ENCODE results near the gene SEMA3G. TPM values are rescaled to one million over a fixed set of nuclear protein-coding genes. Genes with fewer than 3 reads are reported as not detected.

The SEMA3G gene
- total RNA-seq, 2 donors from 2014 or later = 1.5 to 2.3 TPM

DNA sequence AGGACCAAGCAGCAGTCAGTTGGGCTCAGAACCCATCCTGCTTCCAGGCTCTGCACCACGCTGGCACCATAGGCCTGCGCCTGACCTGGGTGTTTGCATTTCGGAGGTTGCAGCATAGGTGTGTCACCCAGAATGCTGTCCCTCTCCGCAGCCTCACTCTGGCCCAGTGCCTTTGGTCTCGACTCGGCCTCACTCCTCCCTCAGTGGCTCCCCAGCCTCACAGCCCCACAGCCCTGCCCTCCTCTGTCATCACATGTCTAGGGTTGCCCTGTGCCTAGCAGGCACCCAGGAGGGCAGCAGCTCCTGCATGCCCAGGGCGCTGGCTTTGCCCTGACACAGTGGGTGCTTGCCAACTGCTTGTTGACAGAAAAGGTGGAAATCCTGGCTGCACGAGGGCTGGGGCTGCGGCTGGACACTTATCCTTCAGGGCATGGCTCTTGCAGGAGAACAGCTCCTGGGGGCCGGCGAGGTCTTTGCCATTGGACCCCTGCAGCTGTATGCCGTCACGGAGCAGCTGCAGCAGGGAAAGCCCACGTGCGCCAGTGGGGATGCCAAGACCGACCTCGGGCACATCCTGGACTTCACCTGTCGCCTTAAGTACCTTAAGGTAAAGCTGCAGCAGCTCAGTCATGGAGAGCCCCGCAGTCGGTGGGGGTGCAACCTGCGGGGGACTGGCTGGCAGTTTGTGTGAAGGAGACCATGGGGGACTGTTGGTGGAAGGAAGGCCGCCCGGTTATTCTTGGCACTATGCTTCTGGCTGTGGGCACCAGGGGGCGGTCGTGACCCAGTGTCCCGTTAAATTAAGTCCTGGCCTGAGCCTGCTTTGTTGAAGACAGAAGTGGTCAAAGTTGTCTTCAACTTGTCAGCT is 26.7 kb upstream of the SEMA3G start:
- ATAC-seq = peak; percentile 48
- H3K27ac Mint-ChIP-seq = no peak overlapping the region
- no peak for DNase-seq

GRCh38 chr3:52470920-52471319 is 26.0 kb upstream of the SEMA3G start:
- Mint-ChIP-seq H3K27ac (no peak overlapping the region), H3K36me3 (ENCODE audit: low read depth) (no peaks in the 10 kb centered on the region), H3K4me3 (no peak overlapping the region), H3K4me1 (peaks cover 4% of the 10 kb centered on the region), H3K27me3 (no peaks in the 10 kb centered on the region)
- no peak for ATAC-seq
- DNase-seq = no peak
- H3K9me3 ChIP-seq (ENCODE audit: control insufficient read depth, low read length, poor library complexity, severe bottlenecking) = no peaks in the 10 kb centered on the region

More for the DNA sequence above, 26.7 kb upstream of the SEMA3G start:
- Mint-ChIP-seq H3K27me3 (no peaks in the 10 kb centered on the region), H3K36me3 (ENCODE audit: low read depth) (no peaks in the 10 kb centered on the region), H3K4me3 (no peak overlapping the region), H3K4me1 (peaks cover 4% of the 10 kb centered on the region)
- no peaks in the 10 kb centered on the region for H3K9me3 ChIP-seq (ENCODE audit: control insufficient read depth, low read length, poor library complexity, severe bottlenecking)

- H3K27me3 Mint-ChIP-seq = no peaks in the 10 kb centered on the region
Observed at GRCh38 chr3:52469001-52469400, 24.1 kb upstream of the SEMA3G start.

GRCh38 chr3:52468336-52468735 is 23.4 kb upstream of the SEMA3G start:
- Mint-ChIP-seq H3K4me1 (peaks cover 8% of the 10 kb centered on the region), H3K27me3 (no peaks in the 10 kb centered on the region), H3K4me3 (no peak overlapping the region), H3K36me3 (ENCODE audit: low read depth) (no peaks in the 10 kb centered on the region), H3K27ac (no peak overlapping the region)
- ATAC-seq (no peak), DNase-seq (no peak)
- no peaks in the 10 kb centered on the region for H3K9me3 ChIP-seq (ENCODE audit: control insufficient read depth, low read length, poor library complexity, severe bottlenecking)

More at GRCh38 chr3:52469001-52469400, 24.1 kb upstream of the SEMA3G start:
- DNase-seq = no peak
- Mint-ChIP-seq H3K36me3 (ENCODE audit: low read depth) (no peaks in the 10 kb centered on the region), H3K4me3 (no peak overlapping the region), H3K4me1 (peaks cover 8% of the 10 kb centered on the region), H3K27ac (no peak overlapping the region)
- no peaks in the 10 kb centered on the region for H3K9me3 ChIP-seq (ENCODE audit: control insufficient read depth, low read length, poor library complexity, severe bottlenecking)
- no peak for ATAC-seq

- ATAC-seq (no peak), DNase-seq (no peak)
- no peak overlapping the region for H3K27ac Mint-ChIP-seq
Observed at GRCh38 chr3:52463416-52463815, 18.5 kb upstream of the SEMA3G start.

DNA sequence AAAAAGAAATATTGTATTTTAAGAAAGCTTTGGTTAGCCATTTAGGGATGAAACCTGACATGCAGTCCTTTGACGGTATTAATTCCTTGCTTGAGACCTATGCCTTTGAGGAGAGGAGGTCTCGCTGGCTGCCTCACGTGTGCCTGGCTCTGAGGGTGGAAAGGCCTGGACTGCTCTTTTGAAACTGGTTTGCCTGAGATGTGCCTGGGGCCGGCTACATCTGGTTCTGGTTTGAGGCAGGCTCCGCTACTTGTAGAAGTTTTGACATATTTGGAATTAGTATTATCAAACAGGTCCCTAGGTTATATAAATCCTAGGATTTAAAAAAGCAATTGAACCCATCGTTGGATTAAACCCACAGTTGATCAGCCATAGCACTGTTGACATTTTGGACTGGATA is 17.0 kb upstream of the SEMA3G start:
- H3K9me3 ChIP-seq (ENCODE audit: control insufficient read depth, low read length, poor library complexity, severe bottlenecking) = no peaks in the 10 kb centered on the region
- no peak for ATAC-seq
- Mint-ChIP-seq H3K27ac (no peak overlapping the region), H3K4me3 (no peak overlapping the region), H3K4me1 (peaks cover 12% of the 10 kb centered on the region), H3K36me3 (ENCODE audit: low read depth) (peaks cover 2% of the 10 kb centered on the region), H3K27me3 (no peaks in the 10 kb centered on the region)
- DNase-seq = no peak

More at GRCh38 chr3:52463416-52463815, 18.5 kb upstream of the SEMA3G start:
- H3K4me3 Mint-ChIP-seq = no peak overlapping the region
- H3K4me1 Mint-ChIP-seq = peaks cover 6% of the 10 kb centered on the region
- H3K27me3 Mint-ChIP-seq = no peaks in the 10 kb centered on the region
- H3K9me3 ChIP-seq (ENCODE audit: control insufficient read depth, low read length, poor library complexity, severe bottlenecking) = no peaks in the 10 kb centered on the region
- peaks cover 2% of the 10 kb centered on the region for H3K36me3 Mint-ChIP-seq (ENCODE audit: low read depth)

- H3K4me3 Mint-ChIP-seq = no peak overlapping the region
- peaks cover 26% of the 10 kb centered on the region for H3K4me1 Mint-ChIP-seq
- peaks cover 2% of the 10 kb centered on the region for H3K36me3 Mint-ChIP-seq (ENCODE audit: low read depth)
- H3K27ac Mint-ChIP-seq = peak overlapping the region; percentile 19
- H3K9me3 ChIP-seq (ENCODE audit: control insufficient read depth, low read length, poor library complexity, severe bottlenecking) = no peaks in the 10 kb centered on the region
- H3K27me3 Mint-ChIP-seq = no peaks in the 10 kb centered on the region
- no peak for DNase-seq
- ATAC-seq = no peak
Observed at GRCh38 chr3:52458770-52459545, 14.1 kb upstream of the SEMA3G start.

GRCh38 chr3:52458031-52458760 is 13.3 kb upstream of the SEMA3G start:
- H3K27me3 Mint-ChIP-seq = no peaks in the 10 kb centered on the region
- H3K4me3 Mint-ChIP-seq = no peak overlapping the region
- peaks cover 29% of the 10 kb centered on the region for H3K4me1 Mint-ChIP-seq

DNA sequence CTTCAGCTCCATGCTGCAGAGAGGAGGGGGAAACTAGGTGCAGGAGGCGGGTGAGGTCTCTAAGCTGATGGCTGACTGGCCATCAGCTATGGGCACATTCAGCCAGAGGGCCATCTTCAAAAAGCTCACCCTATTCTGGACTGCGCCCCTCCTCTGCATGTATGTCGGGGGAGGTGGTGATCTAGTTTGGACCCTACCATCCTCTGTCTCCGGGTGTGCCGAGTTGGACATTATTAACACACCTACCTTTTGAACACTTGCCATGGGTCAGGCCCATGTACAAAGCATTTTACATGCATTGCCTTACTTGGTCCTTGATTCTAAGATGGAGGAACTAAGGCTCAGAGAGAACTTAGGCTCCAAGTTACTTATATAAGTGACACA is 11.9 kb upstream of the SEMA3G start:
- no peaks in the 10 kb centered on the region for H3K9me3 ChIP-seq (ENCODE audit: control insufficient read depth, low read length, poor library complexity, severe bottlenecking)
- Mint-ChIP-seq H3K27me3 (no peaks in the 10 kb centered on the region), H3K36me3 (ENCODE audit: low read depth) (peaks cover 2% of the 10 kb centered on the region), H3K4me1 (peaks cover 26% of the 10 kb centered on the region), H3K27ac (peak overlapping the region; percentile 100), H3K4me3 (peak overlapping the region; percentile 96)
- ATAC-seq (no peak), DNase-seq (no peak)

More at GRCh38 chr3:52458031-52458760, 13.3 kb upstream of the SEMA3G start:
- no peak overlapping the region for H3K27ac Mint-ChIP-seq
- H3K9me3 ChIP-seq (ENCODE audit: control insufficient read depth, low read length, poor library complexity, severe bottlenecking) = no peaks in the 10 kb centered on the region
- ATAC-seq (no peak), DNase-seq (no peak)
- peaks cover 2% of the 10 kb centered on the region for H3K36me3 Mint-ChIP-seq (ENCODE audit: low read depth)

- ATAC-seq = no peak
- no peaks in the 10 kb centered on the region for H3K9me3 ChIP-seq (ENCODE audit: control insufficient read depth, low read length, poor library complexity, severe bottlenecking)
- Mint-ChIP-seq H3K4me3 (peak overlapping the region; percentile 96), H3K4me1 (peaks cover 26% of the 10 kb centered on the region), H3K36me3 (ENCODE audit: low read depth) (peaks cover 2% of the 10 kb centered on the region), H3K27me3 (no peaks in the 10 kb centered on the region), H3K27ac (peak overlapping the region; percentile 100)
- no peak for DNase-seq
Observed at GRCh38 chr3:52456169-52456799, 11.4 kb upstream of the SEMA3G start.

DNA sequence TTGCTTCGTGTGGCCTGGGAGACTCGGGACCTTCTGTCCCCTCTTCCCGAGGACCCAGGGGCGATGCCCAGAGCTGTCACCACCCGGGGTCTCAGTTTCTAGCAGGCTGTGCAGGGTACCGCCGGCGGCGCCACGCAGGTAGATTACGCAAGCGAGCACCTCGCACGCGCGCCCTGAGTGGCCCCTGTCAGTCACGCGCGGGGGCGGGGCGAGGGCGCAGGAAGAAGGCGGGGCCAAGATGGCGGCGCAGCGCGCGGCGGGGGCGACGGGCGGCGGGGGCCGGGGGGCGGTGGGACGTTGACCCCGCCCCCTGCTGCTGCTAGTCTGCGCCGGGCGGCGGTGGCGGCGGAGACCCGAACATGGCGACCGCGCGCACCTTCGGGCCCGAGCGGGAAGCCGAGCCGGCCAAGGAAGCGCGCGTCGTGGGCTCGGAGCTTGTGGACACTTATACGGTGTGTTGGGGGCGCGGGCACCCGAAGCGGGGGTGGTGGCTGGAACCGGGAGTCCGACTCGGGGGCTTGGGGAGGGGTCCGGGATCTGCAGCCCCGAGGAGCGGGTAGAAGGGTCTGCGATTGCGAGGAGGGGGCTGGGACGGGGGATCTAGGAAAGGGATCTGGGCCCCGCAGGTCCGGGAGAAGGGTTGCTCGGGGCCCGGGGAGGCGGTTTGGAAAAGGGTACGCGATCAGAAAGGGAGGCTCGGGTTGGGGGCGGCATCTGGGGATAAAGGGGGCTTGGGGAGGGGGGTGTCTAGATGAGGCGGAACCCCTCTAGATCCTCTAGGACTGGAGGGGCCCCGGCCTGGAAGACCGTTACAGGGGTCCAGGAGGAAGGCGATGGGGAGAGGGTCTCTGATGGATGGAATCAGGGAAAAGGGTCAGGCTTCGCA is 10.6 kb upstream of the SEMA3G start, which contains the start of gene NISCH:
Gene NISCH (plus strand): TSS at position 322 of the 886 bp plus-strand sequence. CDS start 38 bp downstream, at position 360.
- DNase-seq (peak; percentile 97 to 99 (median 99)), ATAC-seq (peak; percentile 95)
- Mint-ChIP-seq H3K36me3 (ENCODE audit: low read depth) (peaks cover 2% of the 10 kb centered on the region), H3K27me3 (no peaks in the 10 kb centered on the region), H3K4me3 (peak within 1 kb of the TSS; percentile 96), H3K4me1 (peaks cover 26% of the 10 kb centered on the region), H3K27ac (peak within 1 kb of the TSS; percentile 100)
- no peaks in the 10 kb centered on the region for H3K9me3 ChIP-seq (ENCODE audit: control insufficient read depth, low read length, poor library complexity, severe bottlenecking)

DNA sequence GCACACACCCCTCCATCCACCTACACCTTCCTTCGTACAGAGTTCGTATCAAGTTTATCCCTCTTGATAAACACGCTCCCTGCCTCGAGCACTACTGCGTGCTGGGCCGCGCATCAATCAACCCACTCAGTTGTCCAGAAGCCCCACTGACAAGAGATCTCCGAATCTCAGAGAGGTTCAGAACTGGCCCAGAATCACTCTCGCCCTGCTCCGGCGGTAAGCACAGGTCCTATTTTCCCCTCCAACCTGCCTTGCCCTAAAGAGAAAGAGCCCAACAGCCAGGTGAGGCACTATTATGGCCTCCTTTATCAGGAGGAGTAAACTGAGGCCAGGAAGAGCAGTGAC is 10.0 kb upstream of the SEMA3G start:
- H3K9me3 ChIP-seq (ENCODE audit: control insufficient read depth, low read length, poor library complexity, severe bottlenecking) = no peaks in the 10 kb centered on the region
- peak overlapping the region; percentile 96 for H3K4me3 Mint-ChIP-seq
- ATAC-seq (peak; percentile 39), DNase-seq (no peak)
- peaks cover 26% of the 10 kb centered on the region for H3K4me1 Mint-ChIP-seq
- no peaks in the 10 kb centered on the region for H3K36me3 Mint-ChIP-seq (ENCODE audit: low read depth)
- H3K27ac Mint-ChIP-seq = peak overlapping the region; percentile 100
- H3K27me3 Mint-ChIP-seq = no peaks in the 10 kb centered on the region
